Tibial nerve (tissue), 4 donors: Measurements from ENCODE around the gene GAS2.

Experiments used
- CTCF ChIP-seq, 5 experiments: fragments of 200-600 bp in 3 of 5; fragments of 450-650 bp in 2 of 5; sonication (generic) in 3 of 5; IDR thresholded peaks; one replicate each; pipeline ENCODE4 v1.5.1; 2016 to 2019; ENCODE audit warnings: antibody characterized with exemption in 5 of 5, mild to moderate bottlenecking in 3 of 5, moderate library complexity in 2 of 5
- EP300 ChIP-seq, 2 donors: sonication (generic); formaldehyde crosslinking; IDR thresholded peaks; one replicate each; pipeline ENCODE4 v1.6.1; 2017; ENCODE audit warnings: antibody characterized with exemption in 2 of 2, mild to moderate bottlenecking in 1 of 2
- POLR2A ChIP-seq, 2 donors: fragments of 450-650 bp; IDR thresholded peaks; one replicate each; pipeline ENCODE4 v1.6.1; 2017; ENCODE audit warnings: antibody characterized with exemption in 2 of 2, mild to moderate bottlenecking in 2 of 2, moderate library complexity in 2 of 2

GRCh38 chr11:22749536-22749935 is 83.1 kb downstream of the GAS2 start:
- TF ChIP-seq CTCF (IDR thresholded peaks at IDR 0.05), result no peak
- TF ChIP-seq EP300 (IDR thresholded peaks at IDR 0.05), result no peak
- TF ChIP-seq POLR2A (IDR thresholded peaks at IDR 0.05), result no peak
